Neural crest cell (in vitro differentiated cells): ENCODE results near the gene GAPVD1. TPM values are rescaled to one million over a fixed set of nuclear protein-coding genes. Genes with fewer than 3 reads are reported as not detected.
"Not testable (repeated sequence)": the region's sequence is repeated elsewhere in the genome, so short reads cannot be mapped to it uniquely, and the experiment has no call there.

ENCODE experiments used
- DNase-seq: peaks from one replicate; pipeline ENCODE4 v3.0.0; 2021; ENCODE audit warnings: low read depth, mixed read lengths, low spot score
- H3K27ac Mint-ChIP-seq: one replicate; pipeline ENCODE4 v1.8.0; 2021; ENCODE audit warnings: mild to moderate bottlenecking, mixed read lengths; ENCODE audit not compliant: unreplicated experiment
- H3K27me3 Mint-ChIP-seq: 2 replicates; pipeline ENCODE4 v1.8.0; 2021; ENCODE audit warnings: low read depth, mild to moderate bottlenecking, mixed read lengths
- H3K36me3 Mint-ChIP-seq: 2 replicates; pipeline ENCODE4 v1.8.0; 2021; ENCODE audit warnings: low read depth, mild to moderate bottlenecking, mixed read lengths
- H3K4me1 Mint-ChIP-seq: 2 replicates; pipeline ENCODE4 v1.8.0; 2021; ENCODE audit warnings: mixed read lengths
- H3K4me3 Mint-ChIP-seq: one replicate; pipeline ENCODE4 v1.8.0; 2021; ENCODE audit warnings: mild to moderate bottlenecking, mixed read lengths
- H3K9me3 Mint-ChIP-seq: 2 replicates; pipeline ENCODE4 v1.8.0; 2021; ENCODE audit warnings: mixed read lengths
- CTCF ChIP-seq: fragments of 200-600 bp; sonication (generic); conservative IDR thresholded peaks from 2 replicates; pipeline ENCODE4 v1.5.0; 2021; ENCODE audit warnings: antibody characterized with exemption, mild to moderate bottlenecking
- long read RNA-seq: library from polyadenylated mRNA; unstranded; transcript quantifications from one replicate; pipeline ENCODE4 v2.0.0, GENCODE V29; 2020
- total RNA-seq: library from RNA; stranded (reverse); gene quantifications from 2 replicates; pipeline ENCODE4 v1.2.1, GENCODE V29; 2021

Gene GAPVD1
- 41.3 and 45.5 TPM in 2 replicates for total RNA-seq
- long read RNA-seq, partial matches to known transcripts = 48 of 128 reads
- long read RNA-seq, other reads (novel, unspliced or antisense) = 71 of 128 reads

GRCh38 chr9:125261501-125262293 lies at the start of gene GAPVD1:
Gene GAPVD1 (plus strand): TSS chr9:125261826. CDS start chr9:125298922, 37,096 bp downstream.
- Mint-ChIP-seq H3K27me3 (no peaks in the 10 kb centered on the region), H3K4me1 (peaks cover 27% of the 10 kb centered on the region), H3K27ac (peak within 1 kb of the TSS; percentile 96), H3K9me3 (no peaks in the 10 kb centered on the region), H3K4me3 (peak within 1 kb of the TSS; percentile 99), H3K36me3 (peaks cover 2% of the 10 kb centered on the region)
- TF ChIP-seq CTCF = peak; percentile 51
- DNase-seq = peak; percentile 90

- Mint-ChIP-seq H3K27me3 (no peaks in the 10 kb centered on the region), H3K36me3 (peaks cover 10% of the 10 kb centered on the region), H3K4me3 (no peak overlapping the region), H3K4me1 (no peaks in the 10 kb centered on the region), H3K27ac (no peak overlapping the region), H3K9me3 (no peaks in the 10 kb centered on the region)
- DNase-seq = no peak
- TF ChIP-seq CTCF = no peak
These were observed 47.4 kb upstream of the GAPVD1 start for GRCh38 chr9:125214186-125214585.

- Mint-ChIP-seq H3K27me3 (no peaks in the 10 kb centered on the region), H3K4me1 (no peaks in the 10 kb centered on the region), H3K9me3 (no peaks in the 10 kb centered on the region), H3K4me3 (no peak overlapping the region), H3K27ac (peak overlapping the region; percentile 28), H3K36me3 (peaks cover 5% of the 10 kb centered on the region)
- DNase-seq = no peak
- TF ChIP-seq CTCF = no peak
These were observed 43.0 kb upstream of the GAPVD1 start for GRCh38 chr9:125218621-125219020.

- H3K27ac Mint-ChIP-seq, H3K9me3 Mint-ChIP-seq, H3K36me3 Mint-ChIP-seq, H3K27me3 Mint-ChIP-seq, DNase-seq, H3K4me1 Mint-ChIP-seq, H3K4me3 Mint-ChIP-seq: not testable (repeated sequence)
These were observed 36.8 kb upstream of the GAPVD1 start for GRCh38 chr9:125224858-125225257.

- Mint-ChIP-seq H3K4me3 (no peak overlapping the region), H3K4me1 (no peaks in the 10 kb centered on the region)
These were observed 33.9 kb upstream of the GAPVD1 start for GRCh38 chr9:125227761-125228160.

More at GRCh38 chr9:125227761-125228160, 33.9 kb upstream of the GAPVD1 start:
- DNase-seq = no peak
- no peaks in the 10 kb centered on the region for H3K36me3 Mint-ChIP-seq
- H3K9me3 Mint-ChIP-seq = no peaks in the 10 kb centered on the region
- no peaks in the 10 kb centered on the region for H3K27me3 Mint-ChIP-seq
- no peak overlapping the region for H3K27ac Mint-ChIP-seq
- TF ChIP-seq CTCF = no peak
